ENCODE data around the gene IGHMBP2.

Gene IGHMBP2

GRCh38 chr11:68978626-68978930 is 74.9 kb downstream of the IGHMBP2 start:
- ChIA-PET CTCF (interaction anchor here (1.9 kb wide), 1 partner anchor 12 kb away, joined by 4 read pairs; no protein-coding TSS in a partner anchor), POLR2A (no interaction called here)
- TF ChIP-seq CTCF (IDR thresholded peaks at IDR 0.05; ENCODE audit: insufficient read depth, low read length, missing control alignments), result no peak
- DNase-seq (ENCODE audit: low read depth, low spot score), result no peak
- no peak overlapping the region for H3K4me3 ChIP-seq (ENCODE audit: low read depth, low read length)

DNA sequence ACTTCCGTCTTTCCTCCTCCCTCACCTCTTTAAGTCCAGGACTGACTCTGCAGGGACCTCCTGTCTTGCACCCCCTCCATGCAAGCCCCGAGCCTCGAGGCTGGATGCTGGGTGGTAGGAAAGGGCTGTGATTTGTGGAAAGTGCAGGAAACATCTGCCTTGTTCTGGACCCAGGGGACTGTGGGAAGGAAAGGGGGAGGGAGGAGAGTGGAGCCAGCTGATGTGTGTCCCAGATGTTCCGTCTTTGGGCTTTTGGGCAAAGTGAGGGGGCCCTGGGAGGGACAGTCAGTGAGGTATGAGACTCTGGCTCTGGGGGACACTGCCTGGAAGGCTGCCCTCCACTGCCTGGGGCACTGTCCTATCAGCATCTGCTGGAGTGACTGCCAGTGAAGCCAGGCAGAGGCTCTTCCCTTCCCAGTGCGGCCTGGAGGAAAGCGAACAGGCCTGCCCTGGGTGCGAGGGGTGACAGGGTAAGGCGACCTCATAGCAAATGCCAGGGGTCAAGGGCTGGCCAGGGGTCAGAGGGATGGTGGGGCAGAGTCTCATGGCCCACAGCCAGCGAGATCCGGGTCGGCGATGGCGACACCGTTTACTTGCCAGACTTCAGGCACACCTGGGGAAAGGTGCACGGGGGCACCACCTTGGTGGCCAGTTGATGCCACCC is 75.4 kb downstream of the IGHMBP2 start:
- CTCF ChIA-PET, result interaction anchor here (1.9 kb wide), 1 partner anchor 12 kb away, joined by 4 read pairs; no protein-coding TSS in a partner anchor
- no peak for DNase-seq (ENCODE audit: low read depth, low spot score)
- TF ChIP-seq CTCF (IDR thresholded peaks at IDR 0.05; ENCODE audit: insufficient read depth, low read length, missing control alignments), result no peak
- POLR2A ChIA-PET, result interaction anchor here (0.6 kb wide), 1 partner anchor 30 kb away, joined by 3 read pairs; no protein-coding TSS in a partner anchor
- no peak overlapping the region for H3K4me3 ChIP-seq (ENCODE audit: low read depth, low read length)

GRCh38 chr11:68979931-68980775 is 76.5 kb downstream of the IGHMBP2 start:
- no peak overlapping the region for H3K4me3 ChIP-seq (ENCODE audit: low read depth, low read length)
- no peak for DNase-seq (ENCODE audit: low read depth, low spot score)
- no peak for TF ChIP-seq CTCF (IDR thresholded peaks at IDR 0.05; ENCODE audit: insufficient read depth, low read length, missing control alignments)
- ChIA-PET CTCF (interaction anchor here (1.6 to 1.9 kb wide), 2 partner anchors 11 to 21 kb away, joined by 4 to 5 read pairs; no protein-coding TSS in a partner anchor), POLR2A (interaction anchor here (0.6 kb wide), 1 partner anchor 29 kb away, joined by 3 read pairs; no protein-coding TSS in a partner anchor)

DNA sequence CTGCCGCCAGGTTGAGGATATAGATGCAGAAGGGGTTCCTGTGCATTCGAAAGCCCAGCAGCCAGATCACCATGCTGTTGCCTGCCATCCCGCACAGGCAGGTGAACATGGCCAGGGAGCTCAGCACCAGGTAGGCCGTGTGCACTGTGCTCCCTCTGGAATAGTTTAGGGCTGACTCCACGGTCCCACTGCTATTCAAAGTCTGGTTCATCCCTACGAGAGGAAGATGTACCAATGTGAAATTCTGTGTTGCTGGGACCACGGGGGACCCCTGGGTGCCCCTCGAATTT is 77.0 kb downstream of the IGHMBP2 start, which contains the start of gene MRGPRD:
Gene MRGPRD, minus strand, starts transcription at position 211 of the 290 bp plus-strand sequence. Its CDS starts 0 bp downstream, at position 211.
- ChIA-PET POLR2A (no interaction called here), CTCF (interaction anchor here (1.6 kb wide), 1 partner anchor 21 kb away, joined by 5 read pairs; no protein-coding TSS in a partner anchor)
- H3K4me3 ChIP-seq (ENCODE audit: low read depth, low read length), result no peak within 1 kb of the TSS
- DNase-seq (ENCODE audit: low read depth, low spot score), result no peak
- TF ChIP-seq CTCF (IDR thresholded peaks at IDR 0.05; ENCODE audit: insufficient read depth, low read length, missing control alignments), result no peak

- POLR2A ChIA-PET, result no interaction called here
- no peak overlapping the region for H3K4me3 ChIP-seq (ENCODE audit: low read depth, low read length)
- CTCF ChIA-PET, result no interaction called here
- TF ChIP-seq CTCF (IDR thresholded peaks at IDR 0.05; ENCODE audit: insufficient read depth, low read length, missing control alignments), result no peak
- DNase-seq (ENCODE audit: low read depth, low spot score), result no peak
Measured at GRCh38 chr11:68982134-68982533, 78.4 kb downstream of the IGHMBP2 start.

DNA sequence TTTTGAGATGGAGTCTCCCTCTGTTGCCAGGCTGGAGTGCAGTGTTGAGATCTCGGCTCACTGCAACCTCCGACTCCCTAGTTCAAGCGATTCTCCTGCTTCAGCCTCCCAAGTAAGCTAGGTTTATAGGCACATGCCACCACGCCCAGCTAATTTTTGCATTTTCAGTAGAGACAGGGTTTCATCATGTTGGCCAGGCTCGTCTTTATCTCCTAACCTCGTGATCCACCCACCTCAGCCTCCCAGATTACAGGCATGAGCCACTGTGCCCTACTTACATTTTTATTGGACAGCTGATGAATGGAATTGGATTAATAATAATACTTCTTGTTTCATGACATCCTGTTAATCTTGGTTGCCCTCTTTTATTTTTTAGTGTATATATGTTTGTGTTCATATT is 80.1 kb downstream of the IGHMBP2 start:
- no peak for TF ChIP-seq CTCF (IDR thresholded peaks at IDR 0.05; ENCODE audit: insufficient read depth, low read length, missing control alignments)
- CTCF ChIA-PET, result interaction anchor here (1.8 kb wide), 1 partner anchor 15 kb away, joined by 4 read pairs; no protein-coding TSS in a partner anchor
- no peak overlapping the region for H3K4me3 ChIP-seq (ENCODE audit: low read depth, low read length)
- no peak for DNase-seq (ENCODE audit: low read depth, low spot score)
- POLR2A ChIA-PET, result no interaction called here

Measured in AG04449 (cell line).